ENCODE measurements around the gene LRRC72. TPM values are rescaled to one million over a fixed set of nuclear protein-coding genes. Genes with fewer than 3 reads are reported as not detected.
"Not testable (repeated sequence)": the region's sequence is repeated elsewhere in the genome, so short reads cannot be mapped to it uniquely, and the experiment has no call there.

LRRC72 gene
- total RNA-seq, 1 experiment from 2014 or later = not detected

GRCh38 chr7:16514271-16514670 is 12.4 kb upstream of the LRRC72 start:
- no peak for DNase-seq
- no peak overlapping the region for H3K9ac ChIP-seq (ENCODE audit: low read length)
- no peaks in the 10 kb centered on the region for H4K20me1 ChIP-seq (ENCODE audit: insufficient read depth, low read depth, low read length)

GRCh38 chr7:16514729-16515128 is 11.9 kb upstream of the LRRC72 start:
- Histone ChIP-seq H3K36me3 (ENCODE audit: insufficient read depth, low read length) (no peaks in the 10 kb centered on the region), H3K9ac (ENCODE audit: low read length) (no peak overlapping the region), H3K4me1 (ENCODE audit: low read length) (no peaks in the 10 kb centered on the region), H3K4me2 (ENCODE audit: low read depth, low read length, poor library complexity, severe bottlenecking) (no peak overlapping the region), H3K9me2 (replicated peaks; ENCODE audit: insufficient read depth, low read length) (no peaks in the 10 kb centered on the region), H2AFZ (ENCODE audit: low read length) (no peak overlapping the region), H3K9me3 (ENCODE audit: low read length) (no peaks in the 10 kb centered on the region), H3K27ac (ENCODE audit: low read length) (no peak overlapping the region), H4K20me1 (ENCODE audit: insufficient read depth, low read depth, low read length) (no peaks in the 10 kb centered on the region), H3K27me3 (ENCODE audit: low read length) (no peaks in the 10 kb centered on the region), H3K79me2 (ENCODE audit: low read length) (no peaks in the 10 kb centered on the region), H3K4me3 (ENCODE audit: low read length) (no peak overlapping the region)
- DNase-seq = no peak

More at GRCh38 chr7:16514271-16514670, 12.4 kb upstream of the LRRC72 start:
- Histone ChIP-seq H2AFZ (ENCODE audit: low read length) (no peak overlapping the region), H3K4me2 (ENCODE audit: low read depth, low read length, poor library complexity, severe bottlenecking) (no peak overlapping the region), H3K36me3 (ENCODE audit: insufficient read depth, low read length) (no peaks in the 10 kb centered on the region), H3K4me1 (ENCODE audit: low read length) (no peaks in the 10 kb centered on the region), H3K79me2 (ENCODE audit: low read length) (no peaks in the 10 kb centered on the region), H3K27me3 (ENCODE audit: low read length) (no peaks in the 10 kb centered on the region), H3K9me3 (ENCODE audit: low read length) (no peaks in the 10 kb centered on the region), H3K27ac (ENCODE audit: low read length) (no peak overlapping the region), H3K9me2 (replicated peaks; ENCODE audit: insufficient read depth, low read length) (no peaks in the 10 kb centered on the region), H3K4me3 (ENCODE audit: low read length) (no peak overlapping the region)

GRCh38 chr7:16515785-16516685 is 10.6 kb upstream of the LRRC72 start:
- H3K27ac ChIP-seq (ENCODE audit: low read length) = no peak overlapping the region
- no peaks in the 10 kb centered on the region for H4K20me1 ChIP-seq (ENCODE audit: insufficient read depth, low read depth, low read length)
- H3K9ac ChIP-seq (ENCODE audit: low read length) = no peak overlapping the region
- no peak overlapping the region for H3K4me3 ChIP-seq (ENCODE audit: low read length)
- no peaks in the 10 kb centered on the region for H3K4me1 ChIP-seq (ENCODE audit: low read length)
- no peaks in the 10 kb centered on the region for H3K9me3 ChIP-seq (ENCODE audit: low read length)
- no peak for DNase-seq
- H2AFZ ChIP-seq (ENCODE audit: low read length) = no peak overlapping the region
- H3K27me3 ChIP-seq (ENCODE audit: low read length) = no peaks in the 10 kb centered on the region
- H3K4me2 ChIP-seq (ENCODE audit: low read depth, low read length, poor library complexity, severe bottlenecking) = no peak overlapping the region
- H3K36me3 ChIP-seq (ENCODE audit: insufficient read depth, low read length) = no peaks in the 10 kb centered on the region
- H3K9me2 ChIP-seq (replicated peaks; ENCODE audit: insufficient read depth, low read length) = no peaks in the 10 kb centered on the region
- no peaks in the 10 kb centered on the region for H3K79me2 ChIP-seq (ENCODE audit: low read length)

GRCh38 chr7:16519985-16520384 is 6.6 kb upstream of the LRRC72 start:
- not testable (repeated sequence) for H3K4me2 ChIP-seq (ENCODE audit: low read depth, low read length, poor library complexity, severe bottlenecking); H3K9me3 ChIP-seq (ENCODE audit: low read length); H3K27ac ChIP-seq (ENCODE audit: low read length); H3K27me3 ChIP-seq (ENCODE audit: low read length); H3K4me1 ChIP-seq (ENCODE audit: low read length); H3K9me2 ChIP-seq (replicated peaks; ENCODE audit: insufficient read depth, low read length); H3K36me3 ChIP-seq (ENCODE audit: insufficient read depth, low read length); H4K20me1 ChIP-seq (ENCODE audit: insufficient read depth, low read depth, low read length); H2AFZ ChIP-seq (ENCODE audit: low read length); H3K4me3 ChIP-seq (ENCODE audit: low read length); DNase-seq; H3K79me2 ChIP-seq (ENCODE audit: low read length); H3K9ac ChIP-seq (ENCODE audit: low read length)

GRCh38 chr7:16524332-16524731 is 2.3 kb upstream of the LRRC72 start:
- H3K27me3 ChIP-seq (ENCODE audit: low read length) = no peaks in the 10 kb centered on the region
- H3K9me2 ChIP-seq (replicated peaks; ENCODE audit: insufficient read depth, low read length) = no peaks in the 10 kb centered on the region
- H3K9me3 ChIP-seq (ENCODE audit: low read length) = no peaks in the 10 kb centered on the region
- H3K4me3 ChIP-seq (ENCODE audit: low read length) = no peak overlapping the region
- H3K4me1 ChIP-seq (ENCODE audit: low read length) = no peaks in the 10 kb centered on the region
- no peaks in the 10 kb centered on the region for H3K36me3 ChIP-seq (ENCODE audit: insufficient read depth, low read length)
- H3K9ac ChIP-seq (ENCODE audit: low read length) = no peak overlapping the region
- DNase-seq = no peak
- no peaks in the 10 kb centered on the region for H3K79me2 ChIP-seq (ENCODE audit: low read length)
- no peak overlapping the region for H3K27ac ChIP-seq (ENCODE audit: low read length)
- H2AFZ ChIP-seq (ENCODE audit: low read length) = no peak overlapping the region
- no peak overlapping the region for H3K4me2 ChIP-seq (ENCODE audit: low read depth, low read length, poor library complexity, severe bottlenecking)
- H4K20me1 ChIP-seq (ENCODE audit: insufficient read depth, low read depth, low read length) = no peaks in the 10 kb centered on the region

- H3K36me3 ChIP-seq (ENCODE audit: insufficient read depth, low read length) = no peaks in the 10 kb centered on the region
- H3K4me3 ChIP-seq (ENCODE audit: low read length) = no peak overlapping the region
- no peak for DNase-seq
- no peaks in the 10 kb centered on the region for H3K9me2 ChIP-seq (replicated peaks; ENCODE audit: insufficient read depth, low read length)
- no peak overlapping the region for H2AFZ ChIP-seq (ENCODE audit: low read length)
- no peak overlapping the region for H3K27ac ChIP-seq (ENCODE audit: low read length)
- H3K4me2 ChIP-seq (ENCODE audit: low read depth, low read length, poor library complexity, severe bottlenecking) = no peak overlapping the region
- H3K4me1 ChIP-seq (ENCODE audit: low read length) = no peaks in the 10 kb centered on the region
- H3K79me2 ChIP-seq (ENCODE audit: low read length) = no peaks in the 10 kb centered on the region
- H3K9me3 ChIP-seq (ENCODE audit: low read length) = no peaks in the 10 kb centered on the region
- no peaks in the 10 kb centered on the region for H3K27me3 ChIP-seq (ENCODE audit: low read length)
- H4K20me1 ChIP-seq (ENCODE audit: insufficient read depth, low read depth, low read length) = no peaks in the 10 kb centered on the region
- H3K9ac ChIP-seq (ENCODE audit: low read length) = no peak overlapping the region
Measured at GRCh38 chr7:16528520-16528919, 1.9 kb downstream of the LRRC72 start.

- DNase-seq = no peak
- no peak overlapping the region for H3K27ac ChIP-seq (ENCODE audit: low read length)
- no peaks in the 10 kb centered on the region for H3K9me2 ChIP-seq (replicated peaks; ENCODE audit: insufficient read depth, low read length)
- H3K9ac ChIP-seq (ENCODE audit: low read length) = no peak overlapping the region
- H3K79me2 ChIP-seq (ENCODE audit: low read length) = no peaks in the 10 kb centered on the region
- no peaks in the 10 kb centered on the region for H3K4me1 ChIP-seq (ENCODE audit: low read length)
- H2AFZ ChIP-seq (ENCODE audit: low read length) = no peak overlapping the region
- H4K20me1 ChIP-seq (ENCODE audit: insufficient read depth, low read depth, low read length) = no peaks in the 10 kb centered on the region
- H3K9me3 ChIP-seq (ENCODE audit: low read length) = no peaks in the 10 kb centered on the region
- H3K4me3 ChIP-seq (ENCODE audit: low read length) = no peak overlapping the region
- H3K36me3 ChIP-seq (ENCODE audit: insufficient read depth, low read length) = no peaks in the 10 kb centered on the region
- no peak overlapping the region for H3K4me2 ChIP-seq (ENCODE audit: low read depth, low read length, poor library complexity, severe bottlenecking)
- no peaks in the 10 kb centered on the region for H3K27me3 ChIP-seq (ENCODE audit: low read length)
Measured at GRCh38 chr7:16529697-16530096, 3.1 kb downstream of the LRRC72 start.

GRCh38 chr7:16531707-16532106 is 5.1 kb downstream of the LRRC72 start:
- Histone ChIP-seq H3K79me2 (ENCODE audit: low read length) (no peaks in the 10 kb centered on the region), H3K9me2 (replicated peaks; ENCODE audit: insufficient read depth, low read length) (no peaks in the 10 kb centered on the region), H2AFZ (ENCODE audit: low read length) (no peak overlapping the region), H4K20me1 (ENCODE audit: insufficient read depth, low read depth, low read length) (no peaks in the 10 kb centered on the region), H3K27ac (ENCODE audit: low read length) (no peak overlapping the region), H3K4me3 (ENCODE audit: low read length) (no peak overlapping the region), H3K36me3 (ENCODE audit: insufficient read depth, low read length) (no peaks in the 10 kb centered on the region), H3K9me3 (ENCODE audit: low read length) (no peaks in the 10 kb centered on the region), H3K4me1 (ENCODE audit: low read length) (no peaks in the 10 kb centered on the region), H3K4me2 (ENCODE audit: low read depth, low read length, poor library complexity, severe bottlenecking) (no peak overlapping the region), H3K27me3 (ENCODE audit: low read length) (no peaks in the 10 kb centered on the region), H3K9ac (ENCODE audit: low read length) (no peak overlapping the region)
- DNase-seq = no peak

All from Karpas-422 (cell line).